BJ (cell line): ENCODE results near the gene PPP1R13B. TPM values are rescaled to one million over a fixed set of nuclear protein-coding genes. Genes with fewer than 3 reads are reported as not detected.

Source experiments
- CTCF ChIA-PET: fragments of 350-600 bp; formaldehyde crosslinking; extraction: SDS; loops from one replicate; lab custom pipeline; 2021; ENCODE audit warnings: antibody characterized with exemption, inconsistent platforms; lab: Yijun Ruan, JAX
- POLR2A ChIA-PET: fragments of 300-600 bp; sonication (Branson Sonifier 250); formaldehyde crosslinking; extraction: SDS; loops from one replicate; lab custom pipeline; 2021; ENCODE audit warnings: antibody characterized with exemption; lab: Charles Lee
- DNase-seq: peaks from one replicate; pipeline ENCODE4 v3.0.0-alpha.2; 2011; ENCODE audit warnings: low read depth
- H3K27me3 ChIP-seq: 2 replicates; pipeline ENCODE4 v1.6.0; 2011; ENCODE audit warnings: low read length; ENCODE audit not compliant: control insufficient read depth, insufficient read depth
- H3K36me3 ChIP-seq: 2 replicates; pipeline ENCODE4 v1.5.1; 2011; ENCODE audit warnings: low read length; ENCODE audit not compliant: control insufficient read depth, insufficient read depth
- H3K4me3 ChIP-seq: 2 replicates; pipeline ENCODE4 v1.5.1; 2011; ENCODE audit warnings: low read depth, mild to moderate bottlenecking, control low read depth, low read length
- CTCF ChIP-seq: IDR thresholded peaks from 2 replicates; pipeline ENCODE4 v1.5.1; 2011; ENCODE audit warnings: low read depth, mild to moderate bottlenecking, control low read depth, inconsistent platforms, low read length, moderate library complexity; ENCODE audit not compliant: insufficient read depth
- polyA plus RNA-seq: library from polyadenylated mRNA; depleted of rRNA; stranded (reverse); fragments of >200 nt; gene quantifications from 2 replicates; pipeline ENCODE4 v1.2.3, GENCODE V29; 2011

Gene PPP1R13B
- polyA plus RNA-seq, 1 experiment: 3.3 TPM

DNA sequence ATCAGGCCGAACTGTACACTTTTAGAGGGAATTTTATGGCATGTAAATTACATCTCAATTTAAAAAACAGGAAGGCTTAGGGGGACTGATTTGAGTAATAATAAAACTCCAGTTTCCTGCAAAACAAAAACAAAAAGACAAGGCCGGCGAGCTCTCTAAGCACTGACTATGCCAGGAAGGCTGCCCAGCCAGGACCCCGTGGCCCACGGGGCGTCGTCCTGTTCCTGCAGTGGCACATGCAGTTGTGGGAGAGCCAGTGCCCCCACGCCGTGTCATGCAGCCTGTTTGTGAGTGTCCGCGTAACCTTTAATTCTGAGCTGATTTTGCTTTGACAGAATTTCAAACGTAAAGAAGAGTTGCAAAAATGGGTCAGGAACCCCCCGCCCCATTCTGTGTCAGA lies 142.7 kb downstream of the PPP1R13B start:
- POLR2A ChIA-PET: interaction anchor here (0.6 kb wide), 1 partner anchor 11 kb away, joined by 4 read pairs; the partner anchor contains the start of genes XRCC3 and ZFYVE21
- no peak overlapping the region for H3K4me3 ChIP-seq
- no peaks in the 10 kb centered on the region for H3K27me3 ChIP-seq
- CTCF ChIA-PET: no interaction called here
- H3K36me3 ChIP-seq: peaks cover 43% of the 10 kb centered on the region
- DNase-seq: no peak
- no peak for TF ChIP-seq CTCF

GRCh38 chr14:103703433-103704385 lies 143.7 kb downstream of the PPP1R13B start:
- H3K36me3 ChIP-seq: peaks cover 51% of the 10 kb centered on the region
- no peak for DNase-seq
- H3K27me3 ChIP-seq: no peaks in the 10 kb centered on the region
- no peak overlapping the region for H3K4me3 ChIP-seq
- CTCF ChIA-PET: no interaction called here
- no peak for TF ChIP-seq CTCF
- POLR2A ChIA-PET: interaction anchor here (0.6 kb wide), 1 partner anchor 12 kb away, joined by 4 read pairs; the partner anchor contains the start of genes XRCC3 and ZFYVE21

DNA sequence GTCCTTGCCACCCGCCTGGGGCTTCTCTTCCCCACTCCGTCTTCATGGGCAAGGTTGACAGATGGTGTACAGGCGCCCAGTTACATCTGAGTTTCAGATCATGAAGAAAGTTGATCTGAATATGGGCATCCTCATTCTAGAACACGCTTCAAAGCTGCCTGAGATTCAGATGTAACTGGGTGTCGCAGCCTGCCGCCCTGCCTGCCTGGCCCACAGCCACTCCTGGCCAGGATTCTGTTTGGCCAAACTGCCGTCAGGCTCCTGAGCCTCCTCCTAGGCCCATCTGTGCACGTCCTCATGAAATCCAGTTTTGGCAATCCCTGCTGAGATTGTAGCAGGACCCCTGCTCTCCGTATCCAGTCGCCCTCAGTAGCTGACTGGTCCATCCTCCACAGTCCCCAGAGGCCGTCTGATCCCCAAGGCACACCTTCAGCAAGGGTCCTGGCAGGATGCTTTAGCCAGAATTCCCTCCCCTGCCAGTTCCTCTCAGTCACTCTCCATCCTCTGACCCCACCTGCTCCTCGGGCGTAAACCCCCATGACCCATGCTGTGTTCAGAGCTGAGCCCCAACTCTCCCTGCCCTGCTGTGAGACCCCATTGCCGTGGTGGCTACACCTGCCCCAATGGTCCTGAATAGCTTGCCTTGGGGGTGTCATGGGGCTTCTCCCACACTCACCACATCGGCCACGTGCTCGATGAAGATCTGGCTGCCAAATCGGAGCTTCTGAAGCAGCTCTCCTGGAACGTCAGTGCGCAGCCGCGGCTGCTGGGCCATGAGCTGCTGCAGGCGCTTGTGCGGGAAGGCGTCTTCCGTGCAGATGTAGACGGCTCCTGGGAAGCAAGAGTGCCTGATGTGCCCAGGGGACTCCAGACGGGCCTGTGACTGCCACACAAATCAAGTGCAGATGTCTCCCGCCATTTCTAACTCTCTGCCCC lies 144.6 kb downstream of the PPP1R13B start:
- H3K4me3 ChIP-seq: no peak overlapping the region
- no peak for TF ChIP-seq CTCF
- POLR2A ChIA-PET: no interaction called here
- H3K36me3 ChIP-seq: peaks cover 51% of the 10 kb centered on the region
- no peak for DNase-seq
- no peaks in the 10 kb centered on the region for H3K27me3 ChIP-seq
- CTCF ChIA-PET: interaction anchor here (1.0 kb wide), 1 partner anchor 26 kb away, joined by 3 read pairs; no protein-coding TSS in a partner anchor

- TF ChIP-seq CTCF: no peak
- peaks cover 50% of the 10 kb centered on the region for H3K36me3 ChIP-seq
- H3K4me3 ChIP-seq: no peak overlapping the region
- DNase-seq: no peak
- ChIA-PET CTCF (interaction anchor here (1.0 kb wide), 1 partner anchor 25 kb away, joined by 3 read pairs; no protein-coding TSS in a partner anchor), POLR2A (no interaction called here)
- H3K27me3 ChIP-seq: no peaks in the 10 kb centered on the region
These were observed 145.3 kb downstream of the PPP1R13B start for GRCh38 chr14:103702095-103702494.
